ENCODE results near the gene ZNF57. TPM values are rescaled to one million over a fixed set of nuclear protein-coding genes. Genes with fewer than 3 reads are reported as not detected.
"Not testable (repeated sequence)": the region's sequence is repeated elsewhere in the genome, so short reads cannot be mapped to it uniquely, and the experiment has no call there.

ZNF57 gene
- total RNA-seq, 1 donor from 2014 or later, result 2.1 TPM

- peak; percentile 98 for DNase-seq (ENCODE audit: extremely low read depth, low read depth, low spot score)
Observed at GRCh38 chr19:2950286-2951124, 49.8 kb downstream of the ZNF57 start.

- no peak for DNase-seq (ENCODE audit: extremely low read depth, low read depth, low spot score)
Observed at GRCh38 chr19:2952953-2953481, 52.3 kb downstream of the ZNF57 start.

GRCh38 chr19:2957160-2957559 is 56.4 kb downstream of the ZNF57 start:
- no peak for DNase-seq (ENCODE audit: extremely low read depth, low read depth, low spot score)

- no peak for DNase-seq (ENCODE audit: extremely low read depth, low read depth, low spot score)
Observed at GRCh38 chr19:2960120-2960519, 59.4 kb downstream of the ZNF57 start.

- DNase-seq (ENCODE audit: extremely low read depth, low read depth, low spot score), result peak; percentile 89
Observed at GRCh38 chr19:2962018-2962670, 61.4 kb downstream of the ZNF57 start.

- no peak for DNase-seq (ENCODE audit: extremely low read depth, low read depth, low spot score)
Observed at GRCh38 chr19:2963122-2963521, 62.4 kb downstream of the ZNF57 start.

GRCh38 chr19:2963631-2964030 is 62.9 kb downstream of the ZNF57 start:
- not testable (repeated sequence) for DNase-seq (ENCODE audit: extremely low read depth, low read depth, low spot score)

- DNase-seq (ENCODE audit: extremely low read depth, low read depth, low spot score), result no peak
Observed at GRCh38 chr19:2964874-2965273, 64.1 kb downstream of the ZNF57 start.

GRCh38 chr19:2967972-2968371 is 67.2 kb downstream of the ZNF57 start:
- DNase-seq (ENCODE audit: extremely low read depth, low read depth, low spot score), result no peak

Other genes with a start within 250 kb of the ZNF57 start
- 0.19 and 1.3 TPM in 2 replicates for gene GNG7, start 198.2 kb upstream of the ZNF57 start, total RNA-seq
- gene DIRAS1, start 179.6 kb upstream of the ZNF57 start, total RNA-seq, result 0.47 and 3.1 TPM in 2 replicates
- gene SLC39A3, start 160.9 kb upstream of the ZNF57 start, total RNA-seq, result 30.2 and 36.5 TPM in 2 replicates
- 75.1 and 80.2 TPM in 2 replicates for gene SGTA, start 117.7 kb upstream of the ZNF57 start, total RNA-seq
- gene THOP1, start 115.4 kb upstream of the ZNF57 start, total RNA-seq, result 89.0 and 89.4 TPM in 2 replicates
- 2.7 and 5.4 TPM in 2 replicates for gene ZNF554, start 81.1 kb upstream of the ZNF57 start, total RNA-seq
- gene ZNF555, start 59.5 kb upstream of the ZNF57 start, total RNA-seq, result 5.8 and 9.1 TPM in 2 replicates
- gene ZNF556, start 33.6 kb upstream of the ZNF57 start, total RNA-seq, result not detected in 2 replicates
- gene ZNF77, start 44.0 kb downstream of the ZNF57 start, total RNA-seq, result 2.7 and 3.4 TPM in 2 replicates
- gene TLE6, start 76.6 kb downstream of the ZNF57 start, total RNA-seq, result 0.58 and 0.88 TPM in 2 replicates
- gene TLE2, start 128.4 kb downstream of the ZNF57 start, total RNA-seq, result 20.8 and 32.8 TPM in 2 replicates
- gene TLE5, start 161.6 kb downstream of the ZNF57 start, total RNA-seq, result 343 and 401 TPM in 2 replicates
- gene GNA11, start 193.4 kb downstream of the ZNF57 start, total RNA-seq, result 77.3 and 105 TPM in 2 replicates
- 0.06 and 0.53 TPM in 2 replicates for gene GNA15, start 235.1 kb downstream of the ZNF57 start, total RNA-seq

Measured in glomerular endothelial cell (primary cell).